AG04450 (cell line): ENCODE measurements around the gene MT1H. TPM values are rescaled to one million over a fixed set of nuclear protein-coding genes. Genes with fewer than 3 reads are reported as not detected.

Source experiments
- CTCF ChIA-PET: fragments of 300-600, 350-600 bp; formaldehyde crosslinking; extraction: SDS; loops from one replicate; lab custom pipeline; 2022; ENCODE audit warnings: antibody characterized with exemption, inconsistent platforms; lab: Charles Lee
- POLR2A ChIA-PET: fragments of 350-600 bp; formaldehyde crosslinking; extraction: SDS; loops from one replicate; lab custom pipeline; 2021; ENCODE audit warnings: antibody characterized with exemption, inconsistent platforms; lab: Yijun Ruan, JAX
- DNase-seq: peaks from one replicate; pipeline ENCODE4 v3.0.0-alpha.2; 2011; ENCODE audit warnings: low read depth, low spot score
- H3K27ac ChIP-seq: one replicate; pipeline ENCODE4 v1.5.1; 2012; ENCODE audit warnings: low read depth, low read length, control low read depth
- H3K27me3 ChIP-seq: one replicate; pipeline ENCODE4 v1.6.0; 2012; ENCODE audit warnings: low read length; ENCODE audit not compliant: control insufficient read depth, insufficient read depth
- H3K4me3 ChIP-seq: 2 replicates; pipeline ENCODE4 v1.5.1; 2011; ENCODE audit warnings: mild to moderate bottlenecking, low read depth, low read length, control low read depth
- H3K9me3 ChIP-seq: 2 replicates; pipeline ENCODE4 v1.5.1; 2012; ENCODE audit warnings: low read length; ENCODE audit not compliant: control insufficient read depth, insufficient read depth
- CTCF ChIP-seq: IDR thresholded peaks from 2 replicates; pipeline ENCODE4 v1.5.1; 2011; ENCODE audit warnings: low read depth, low read length, control low read depth, inconsistent platforms
- polyA plus RNA-seq: library from polyadenylated mRNA; depleted of rRNA; stranded (reverse); fragments of >200 nt; gene quantifications from 2 replicates; pipeline ENCODE4 v1.2.3, GENCODE V29; 2011

MT1H gene
- polyA plus RNA-seq, 1 experiment = not detected

GRCh38 chr16:56684256-56684925, 14.8 kb downstream of the MT1H start:
- ChIA-PET CTCF (no interaction called here), POLR2A (no interaction called here)
- no peak for DNase-seq

GRCh38 chr16:56684926-56685590, 15.4 kb downstream of the MT1H start:
- peaks cover 13% of the 10 kb centered on the region for H3K9me3 ChIP-seq
- TF ChIP-seq CTCF = no peak
- H3K27me3 ChIP-seq = no peaks in the 10 kb centered on the region
- DNase-seq = no peak
- H3K27ac ChIP-seq = no peak overlapping the region
- ChIA-PET POLR2A (no interaction called here), CTCF (no interaction called here)
- H3K4me3 ChIP-seq = no peak overlapping the region

More at GRCh38 chr16:56684256-56684925, 14.8 kb downstream of the MT1H start:
- no peak overlapping the region for H3K4me3 ChIP-seq
- peaks cover 13% of the 10 kb centered on the region for H3K9me3 ChIP-seq
- no peak overlapping the region for H3K27ac ChIP-seq
- TF ChIP-seq CTCF = no peak
- no peaks in the 10 kb centered on the region for H3K27me3 ChIP-seq

GRCh38 chr16:56686758-56687157, 17.1 kb downstream of the MT1H start:
- ChIA-PET POLR2A (no interaction called here), CTCF (interaction anchor here (1.0 kb wide), 1 partner anchor 15 kb away, joined by 4 read pairs; no protein-coding TSS in a partner anchor)
- Histone ChIP-seq H3K9me3 (peaks cover 13% of the 10 kb centered on the region), H3K27ac (no peak overlapping the region), H3K27me3 (no peaks in the 10 kb centered on the region), H3K4me3 (no peak overlapping the region)
- no peak for DNase-seq
- TF ChIP-seq CTCF = no peak

GRCh38 chr16:56688762-56689161, 19.1 kb downstream of the MT1H start:
- no peaks in the 10 kb centered on the region for H3K27me3 ChIP-seq
- DNase-seq = no peak
- TF ChIP-seq CTCF = no peak
- no peak overlapping the region for H3K4me3 ChIP-seq
- ChIA-PET CTCF (interaction anchor here (2.1 kb wide), 1 partner anchor 13 kb away, joined by 10 read pairs; no protein-coding TSS in a partner anchor), POLR2A (no interaction called here)
- no peak overlapping the region for H3K27ac ChIP-seq
- peaks cover 13% of the 10 kb centered on the region for H3K9me3 ChIP-seq

- TF ChIP-seq CTCF = no peak
- CTCF ChIA-PET = interaction anchor here (2.1 kb wide), 1 partner anchor 12 kb away, joined by 10 read pairs; no protein-coding TSS in a partner anchor
- POLR2A ChIA-PET = no interaction called here
- no peak for DNase-seq
- Histone ChIP-seq H3K4me3 (no peak overlapping the region), H3K9me3 (peaks cover 13% of the 10 kb centered on the region), H3K27me3 (no peaks in the 10 kb centered on the region), H3K27ac (no peak overlapping the region)
These were observed 19.6 kb downstream of the MT1H start for GRCh38 chr16:56689171-56689570.
